ENCODE results near the gene FGF12.
"Not testable (repeated sequence)": the region's sequence is repeated elsewhere in the genome, so short reads cannot be mapped to it uniquely, and the experiment has no call there.

FGF12 gene

DNA sequence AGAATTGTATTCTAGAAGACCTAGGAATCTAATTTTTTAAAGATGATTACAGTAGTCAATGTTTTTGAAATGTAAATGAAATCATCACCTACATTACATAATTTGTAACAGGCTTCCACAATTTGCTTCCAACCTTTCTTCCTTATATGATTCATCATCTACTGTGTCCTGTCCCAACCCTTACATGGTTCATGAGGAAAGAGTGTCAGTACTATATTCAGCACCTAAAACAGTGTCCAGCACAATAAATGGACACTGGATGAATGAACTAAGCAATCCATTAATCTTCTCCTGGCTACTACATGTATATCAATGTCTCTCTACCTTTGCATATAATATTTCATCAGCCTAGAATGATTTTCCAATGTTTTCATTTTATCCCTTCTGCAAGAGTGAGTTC is 12.2 kb downstream of the FGF12 start:
- H3K27ac ChIP-seq: no peak overlapping the region
- no peak overlapping the region for H2AFZ ChIP-seq
- H3K9me3 ChIP-seq (ENCODE audit: control insufficient read depth, low read length): no peaks in the 10 kb centered on the region
- H3K4me2 ChIP-seq (ENCODE audit: low read length): no peak overlapping the region
- no peaks in the 10 kb centered on the region for H3K4me1 ChIP-seq
- no peak overlapping the region for H3K4me3 ChIP-seq (ENCODE audit: low read depth, low read length)
- no peaks in the 10 kb centered on the region for H3K36me3 ChIP-seq (ENCODE audit: control insufficient read depth, insufficient read depth, low read length)
- TF ChIP-seq, protein P1, sequence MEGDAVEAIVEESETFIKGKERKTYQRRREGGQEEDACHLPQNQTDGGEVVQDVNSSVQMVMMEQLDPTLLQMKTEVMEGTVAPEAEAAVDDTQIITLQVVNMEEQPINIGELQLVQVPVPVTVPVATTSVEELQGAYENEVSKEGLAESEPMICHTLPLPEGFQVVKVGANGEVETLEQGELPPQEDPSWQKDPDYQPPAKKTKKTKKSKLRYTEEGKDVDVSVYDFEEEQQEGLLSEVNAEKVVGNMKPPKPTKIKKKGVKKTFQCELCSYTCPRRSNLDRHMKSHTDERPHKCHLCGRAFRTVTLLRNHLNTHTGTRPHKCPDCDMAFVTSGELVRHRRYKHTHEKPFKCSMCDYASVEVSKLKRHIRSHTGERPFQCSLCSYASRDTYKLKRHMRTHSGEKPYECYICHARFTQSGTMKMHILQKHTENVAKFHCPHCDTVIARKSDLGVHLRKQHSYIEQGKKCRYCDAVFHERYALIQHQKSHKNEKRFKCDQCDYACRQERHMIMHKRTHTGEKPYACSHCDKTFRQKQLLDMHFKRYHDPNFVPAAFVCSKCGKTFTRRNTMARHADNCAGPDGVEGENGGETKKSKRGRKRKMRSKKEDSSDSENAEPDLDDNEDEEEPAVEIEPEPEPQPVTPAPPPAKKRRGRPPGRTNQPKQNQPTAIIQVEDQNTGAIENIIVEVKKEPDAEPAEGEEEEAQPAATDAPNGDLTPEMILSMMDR (IDR thresholded peaks at IDR 0.05): no peak
- H3K9ac ChIP-seq: no peak overlapping the region
- H3K27me3 ChIP-seq (ENCODE audit: control insufficient read depth, insufficient read depth, low read length): no peaks in the 10 kb centered on the region
- H3K79me2 ChIP-seq: no peaks in the 10 kb centered on the region

DNA sequence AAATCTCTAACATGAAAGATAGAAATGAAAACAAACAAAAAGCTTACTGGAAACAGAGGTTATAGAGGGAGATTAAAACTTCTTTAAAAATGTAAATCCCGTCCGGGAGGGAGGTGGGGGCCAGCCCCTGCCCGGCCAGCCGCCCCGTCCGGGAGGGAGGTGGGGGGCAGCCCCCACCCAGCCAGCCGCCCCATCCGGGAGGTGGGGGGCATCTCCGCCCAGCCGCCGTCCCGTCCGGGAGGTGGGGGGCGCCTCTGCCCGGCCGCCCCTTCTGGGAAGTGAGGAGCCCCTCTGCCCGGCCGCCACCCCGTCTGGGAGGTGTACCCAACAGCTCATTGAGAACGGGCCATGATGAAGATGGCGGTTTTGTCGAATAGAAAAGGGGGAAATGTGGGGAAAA is 16.2 kb downstream of the FGF12 start:
- not testable (repeated sequence) for H3K27me3 ChIP-seq (ENCODE audit: control insufficient read depth, insufficient read depth, low read length); H3K9ac ChIP-seq; H3K27ac ChIP-seq; H3K79me2 ChIP-seq; H3K4me3 ChIP-seq (ENCODE audit: low read depth, low read length); H3K4me2 ChIP-seq (ENCODE audit: low read length); H3K4me1 ChIP-seq; H3K9me3 ChIP-seq (ENCODE audit: control insufficient read depth, low read length); H2AFZ ChIP-seq; H3K36me3 ChIP-seq (ENCODE audit: control insufficient read depth, insufficient read depth, low read length)

DNA sequence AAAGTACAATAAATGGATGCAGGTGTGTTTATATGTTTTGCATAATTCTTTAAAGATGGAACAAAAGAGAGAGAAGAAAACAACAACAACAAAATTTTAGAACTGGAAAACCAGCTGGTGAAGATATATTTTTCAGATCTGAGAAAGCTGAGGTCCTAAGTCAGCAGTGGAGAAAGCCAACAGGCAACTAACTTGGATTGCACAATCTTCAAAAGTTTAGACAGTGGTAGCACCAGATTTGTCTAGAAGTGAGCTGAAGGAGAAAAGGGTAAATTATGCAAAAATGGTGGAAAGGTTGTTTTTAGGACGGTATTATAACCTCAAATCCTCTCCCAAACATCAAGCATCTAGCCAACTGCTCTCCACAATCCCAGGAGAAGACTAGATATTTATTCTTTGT is 17.0 kb downstream of the FGF12 start:
- Histone ChIP-seq H3K4me1 (no peaks in the 10 kb centered on the region), H3K27ac (no peak overlapping the region), H3K4me2 (ENCODE audit: low read length) (no peak overlapping the region), H3K79me2 (no peaks in the 10 kb centered on the region), H3K27me3 (ENCODE audit: control insufficient read depth, insufficient read depth, low read length) (no peaks in the 10 kb centered on the region), H3K4me3 (ENCODE audit: low read depth, low read length) (no peak overlapping the region), H3K36me3 (ENCODE audit: control insufficient read depth, insufficient read depth, low read length) (no peaks in the 10 kb centered on the region), H3K9ac (no peak overlapping the region), H2AFZ (no peak overlapping the region), H3K9me3 (ENCODE audit: control insufficient read depth, low read length) (no peaks in the 10 kb centered on the region)
- TF ChIP-seq, protein P1 (IDR thresholded peaks at IDR 0.05): no peak

DNA sequence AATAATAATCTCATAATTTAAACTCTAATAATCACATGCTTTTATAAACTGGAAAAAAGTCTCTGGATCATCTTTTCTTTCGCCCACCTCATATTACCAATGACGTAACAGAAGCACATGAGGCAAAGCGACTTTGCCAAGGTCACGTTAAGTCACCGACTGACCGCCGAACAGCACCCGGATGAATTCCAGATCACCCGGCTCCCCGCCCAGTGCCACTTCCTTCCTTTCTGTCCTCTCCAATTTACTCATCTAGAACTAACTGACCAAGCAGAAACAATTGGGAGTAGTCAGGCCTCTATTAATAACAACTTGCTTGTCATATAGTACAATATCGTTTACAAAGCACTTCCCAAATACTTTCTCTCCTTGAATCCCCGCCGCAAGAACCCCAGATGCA is 21.1 kb downstream of the FGF12 start:
- no peak overlapping the region for H3K4me3 ChIP-seq (ENCODE audit: low read depth, low read length)
- H2AFZ ChIP-seq: no peak overlapping the region
- H3K27me3 ChIP-seq (ENCODE audit: control insufficient read depth, insufficient read depth, low read length): no peaks in the 10 kb centered on the region
- no peaks in the 10 kb centered on the region for H3K4me1 ChIP-seq
- H3K79me2 ChIP-seq: no peaks in the 10 kb centered on the region
- no peak overlapping the region for H3K27ac ChIP-seq
- no peak overlapping the region for H3K9ac ChIP-seq
- no peak overlapping the region for H3K4me2 ChIP-seq (ENCODE audit: low read length)
- no peaks in the 10 kb centered on the region for H3K36me3 ChIP-seq (ENCODE audit: control insufficient read depth, insufficient read depth, low read length)
- TF ChIP-seq, protein P1 (IDR thresholded peaks at IDR 0.05): no peak
- no peaks in the 10 kb centered on the region for H3K9me3 ChIP-seq (ENCODE audit: control insufficient read depth, low read length)

DNA sequence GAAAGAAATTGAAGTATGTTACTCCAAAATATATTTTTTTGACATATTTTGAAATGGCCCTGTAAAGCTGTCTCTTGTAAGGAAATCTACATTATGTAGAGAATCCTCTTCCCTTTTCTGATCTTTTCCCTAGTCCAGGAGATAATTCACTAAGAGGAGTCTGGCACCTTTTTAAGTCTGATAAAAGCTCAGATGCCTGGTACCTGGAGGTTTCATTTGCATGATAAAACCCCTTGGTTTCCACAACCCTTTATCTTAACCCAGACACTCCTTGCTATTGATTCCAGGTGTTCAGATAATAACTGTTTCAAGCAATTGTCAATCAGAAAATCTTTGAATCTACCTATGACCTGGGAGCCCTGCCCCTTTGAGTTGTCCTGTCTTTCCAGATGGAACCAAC is 26.5 kb downstream of the FGF12 start:
- H3K4me3 ChIP-seq (ENCODE audit: low read depth, low read length): no peak overlapping the region
- no peak overlapping the region for H3K27ac ChIP-seq
- no peaks in the 10 kb centered on the region for H3K4me1 ChIP-seq
- H3K4me2 ChIP-seq (ENCODE audit: low read length): no peak overlapping the region
- no peak overlapping the region for H2AFZ ChIP-seq
- no peaks in the 10 kb centered on the region for H3K36me3 ChIP-seq (ENCODE audit: control insufficient read depth, insufficient read depth, low read length)
- H3K9me3 ChIP-seq (ENCODE audit: control insufficient read depth, low read length): no peaks in the 10 kb centered on the region
- H3K79me2 ChIP-seq: no peaks in the 10 kb centered on the region
- TF ChIP-seq, protein P1 (IDR thresholded peaks at IDR 0.05): no peak
- H3K9ac ChIP-seq: no peak overlapping the region
- no peaks in the 10 kb centered on the region for H3K27me3 ChIP-seq (ENCODE audit: control insufficient read depth, insufficient read depth, low read length)

All from parathyroid adenoma (tissue), 2 donors.